Activated CD8-positive, alpha-beta memory T cell treated with anti-CD3 and anti-CD28 coated beads for 4 hours (primary cell): ENCODE measurements around the gene TBX20.

Experiments used
- DNase-seq, 2 donors: peaks; one replicate each; pipeline ENCODE4 v3.0.0-alpha.2; 2020; ENCODE audit warnings: low read depth in 2 of 2

Gene TBX20, protein sequence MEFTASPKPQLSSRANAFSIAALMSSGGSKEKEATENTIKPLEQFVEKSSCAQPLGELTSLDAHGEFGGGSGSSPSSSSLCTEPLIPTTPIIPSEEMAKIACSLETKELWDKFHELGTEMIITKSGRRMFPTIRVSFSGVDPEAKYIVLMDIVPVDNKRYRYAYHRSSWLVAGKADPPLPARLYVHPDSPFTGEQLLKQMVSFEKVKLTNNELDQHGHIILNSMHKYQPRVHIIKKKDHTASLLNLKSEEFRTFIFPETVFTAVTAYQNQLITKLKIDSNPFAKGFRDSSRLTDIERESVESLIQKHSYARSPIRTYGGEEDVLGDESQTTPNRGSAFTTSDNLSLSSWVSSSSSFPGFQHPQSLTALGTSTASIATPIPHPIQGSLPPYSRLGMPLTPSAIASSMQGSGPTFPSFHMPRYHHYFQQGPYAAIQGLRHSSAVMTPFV

GRCh38 chr7:35253710-35254495 lies at the start of gene TBX20:
TSS of gene TBX20 (minus strand) at chr7:35254100. CDS start at chr7:35253620, 480 bp downstream.
- no peak for DNase-seq

DNA sequence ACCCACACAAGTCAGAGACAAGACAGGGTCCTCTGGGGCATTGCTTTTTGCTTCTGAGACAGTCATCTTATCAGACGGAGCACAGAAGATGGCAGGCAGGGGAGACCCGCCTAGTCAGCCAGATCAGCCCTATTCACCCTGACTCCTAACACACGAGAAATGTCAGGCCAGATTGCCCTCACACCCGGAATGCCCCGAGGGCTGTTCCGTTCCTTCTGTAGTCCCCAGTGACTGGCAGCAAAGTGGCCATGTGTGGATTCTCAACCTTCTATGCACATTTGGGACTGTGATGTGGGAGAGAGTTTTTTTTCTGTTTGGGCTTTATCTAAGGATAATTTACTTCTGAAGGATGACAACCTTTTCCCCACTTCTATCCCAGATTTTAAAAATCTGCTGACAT lies 35.5 kb upstream of the TBX20 start:
- DNase-seq, result no peak

GRCh38 chr7:35286986-35287385 lies 33.1 kb upstream of the TBX20 start:
- no peak for DNase-seq

GRCh38 chr7:35286422-35286821 lies 32.5 kb upstream of the TBX20 start:
- no peak for DNase-seq

- DNase-seq, result no peak
Measured at GRCh38 chr7:35285799-35286198, 31.9 kb upstream of the TBX20 start.

- no peak for DNase-seq
Measured at GRCh38 chr7:35280902-35281301, 27.0 kb upstream of the TBX20 start.

DNA sequence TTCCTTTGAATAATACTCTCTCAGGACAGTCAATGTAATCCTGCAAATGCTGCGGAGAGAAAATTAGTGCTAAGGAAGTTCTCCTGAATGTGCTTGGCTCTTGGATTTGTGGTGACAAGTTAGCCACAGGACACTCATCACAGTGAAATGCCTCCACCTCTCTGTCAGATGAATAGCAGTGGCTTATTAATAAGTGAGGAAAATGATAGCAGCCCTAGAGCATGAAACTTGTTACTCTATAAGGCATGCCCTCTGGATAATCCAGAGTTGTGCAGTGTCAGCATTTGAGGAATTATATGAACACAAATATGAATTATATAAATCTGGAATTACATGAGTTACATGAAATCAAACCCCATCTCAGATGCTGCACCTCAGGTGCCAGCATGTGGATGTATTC lies 23.5 kb upstream of the TBX20 start:
- no peak for DNase-seq

- no peak for DNase-seq
Measured at GRCh38 chr7:35272246-35272645, 18.3 kb upstream of the TBX20 start.

DNA sequence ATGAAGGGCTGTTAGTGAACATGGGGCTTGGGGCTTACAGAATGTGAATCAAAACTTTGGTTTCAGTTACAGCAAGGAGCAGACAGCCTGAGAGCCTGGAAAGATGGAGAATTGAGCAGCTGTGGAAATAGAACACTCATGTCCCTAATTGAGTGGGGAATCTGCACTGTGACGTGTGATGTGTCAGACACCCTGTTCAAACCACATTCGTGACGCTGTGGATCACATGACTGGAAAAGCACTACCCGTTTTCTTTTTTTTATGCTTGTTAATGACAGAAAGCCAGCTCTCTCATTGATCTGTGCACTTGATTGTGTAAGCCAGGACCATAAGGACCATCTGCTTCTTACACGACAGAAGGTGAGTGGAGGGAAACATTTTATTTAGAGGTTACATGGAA lies 15.1 kb upstream of the TBX20 start:
- no peak for DNase-seq

GRCh38 chr7:35267411-35267810 lies 13.5 kb upstream of the TBX20 start:
- DNase-seq, result no peak

- no peak for DNase-seq
Measured at GRCh38 chr7:35263396-35263795, 9.5 kb upstream of the TBX20 start.

- DNase-seq, result no peak
Measured at GRCh38 chr7:35261476-35262285, 7.8 kb upstream of the TBX20 start.

DNA sequence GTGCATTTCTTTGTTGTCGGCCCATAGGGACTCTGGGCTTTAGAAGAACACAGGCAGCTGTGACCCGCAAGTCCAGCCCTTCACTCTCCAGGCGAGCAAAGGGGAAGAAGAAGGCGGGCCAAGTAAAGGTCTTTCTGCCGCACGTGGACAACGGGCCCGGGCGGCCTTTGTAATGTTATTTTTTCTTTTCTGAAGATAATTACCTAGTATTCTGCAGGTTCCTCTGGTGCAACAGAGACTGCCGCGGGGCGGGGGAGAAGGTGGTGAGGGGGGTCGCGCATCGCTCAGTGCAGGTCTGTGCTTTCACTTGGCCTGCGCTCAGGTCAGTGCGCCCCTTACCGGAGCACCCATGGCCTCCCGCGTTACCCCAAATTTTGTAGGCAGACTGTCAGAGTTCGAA lies 7.1 kb upstream of the TBX20 start:
- no peak for DNase-seq

- DNase-seq, result no peak
Measured at GRCh38 chr7:35260246-35260645, 6.3 kb upstream of the TBX20 start.

GRCh38 chr7:35259523-35259908 lies 5.6 kb upstream of the TBX20 start:
- no peak for DNase-seq

DNA sequence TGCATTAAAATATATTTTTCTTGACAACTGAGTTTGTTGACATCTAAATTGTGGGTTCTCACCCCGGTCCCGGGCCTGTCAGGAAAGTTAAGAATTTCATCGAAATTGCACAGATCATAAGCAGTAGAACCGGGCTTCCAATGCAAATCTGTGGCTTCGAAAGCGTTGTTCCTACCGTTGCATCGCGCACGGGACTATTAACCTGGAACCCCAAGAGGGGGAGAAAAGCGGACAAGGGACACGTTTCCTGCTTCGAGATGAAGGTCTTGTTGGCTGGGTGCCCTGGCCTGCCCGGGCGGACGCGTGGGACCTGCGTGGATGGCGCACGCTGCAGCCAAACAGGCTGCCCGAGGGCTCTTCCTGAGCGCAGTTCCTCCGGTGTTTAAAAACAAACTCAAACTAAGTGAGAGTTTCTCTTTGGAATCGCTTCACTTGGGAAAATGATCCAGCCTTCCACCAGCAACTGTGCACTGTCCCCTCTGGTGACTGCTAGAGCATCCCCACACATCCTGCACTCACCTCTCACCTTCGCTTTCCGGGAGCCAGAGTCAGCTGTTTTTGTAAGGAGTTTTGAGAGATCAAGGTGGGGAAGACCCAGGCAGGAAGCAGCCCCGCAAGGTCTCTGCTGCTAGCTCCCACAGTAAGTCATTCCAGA lies 5.1 kb upstream of the TBX20 start:
- DNase-seq, result no peak

DNA sequence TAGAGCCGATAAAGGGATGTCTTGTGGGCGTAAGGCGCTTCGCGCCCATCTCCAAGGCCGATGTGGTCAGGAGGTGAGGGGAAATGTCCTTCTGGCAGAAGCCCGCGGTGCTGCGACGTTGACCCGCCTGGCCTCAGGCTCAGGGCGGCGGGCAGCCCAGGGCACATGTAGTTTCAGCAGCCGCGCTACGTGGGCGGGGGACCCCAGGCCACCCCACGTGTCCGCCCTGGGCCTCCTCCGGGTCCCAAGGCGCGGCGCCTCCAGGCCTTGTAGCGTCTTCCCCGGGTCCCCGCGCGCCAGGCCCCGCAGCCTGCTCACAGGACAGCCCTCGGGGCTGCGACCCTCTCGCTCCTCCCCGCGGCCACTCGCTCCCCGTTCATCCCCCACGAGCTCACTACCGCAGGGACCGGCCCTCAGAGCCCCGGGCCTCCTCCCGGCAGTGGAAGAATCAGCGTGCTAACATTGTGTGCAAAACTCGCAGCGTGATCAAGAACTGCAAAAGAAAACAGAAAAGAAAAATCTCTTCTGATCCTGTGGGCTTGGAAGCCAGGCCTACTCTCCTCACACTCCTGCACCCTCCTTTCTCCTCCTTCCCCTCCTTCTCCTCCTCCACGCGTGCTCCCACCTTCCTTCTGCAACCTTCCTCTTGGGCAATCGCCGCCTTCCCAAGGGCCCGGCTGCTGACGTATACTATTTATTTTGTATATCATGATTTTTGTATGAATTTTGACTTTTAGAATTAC lies 4.4 kb upstream of the TBX20 start:
- DNase-seq, result no peak

DNA sequence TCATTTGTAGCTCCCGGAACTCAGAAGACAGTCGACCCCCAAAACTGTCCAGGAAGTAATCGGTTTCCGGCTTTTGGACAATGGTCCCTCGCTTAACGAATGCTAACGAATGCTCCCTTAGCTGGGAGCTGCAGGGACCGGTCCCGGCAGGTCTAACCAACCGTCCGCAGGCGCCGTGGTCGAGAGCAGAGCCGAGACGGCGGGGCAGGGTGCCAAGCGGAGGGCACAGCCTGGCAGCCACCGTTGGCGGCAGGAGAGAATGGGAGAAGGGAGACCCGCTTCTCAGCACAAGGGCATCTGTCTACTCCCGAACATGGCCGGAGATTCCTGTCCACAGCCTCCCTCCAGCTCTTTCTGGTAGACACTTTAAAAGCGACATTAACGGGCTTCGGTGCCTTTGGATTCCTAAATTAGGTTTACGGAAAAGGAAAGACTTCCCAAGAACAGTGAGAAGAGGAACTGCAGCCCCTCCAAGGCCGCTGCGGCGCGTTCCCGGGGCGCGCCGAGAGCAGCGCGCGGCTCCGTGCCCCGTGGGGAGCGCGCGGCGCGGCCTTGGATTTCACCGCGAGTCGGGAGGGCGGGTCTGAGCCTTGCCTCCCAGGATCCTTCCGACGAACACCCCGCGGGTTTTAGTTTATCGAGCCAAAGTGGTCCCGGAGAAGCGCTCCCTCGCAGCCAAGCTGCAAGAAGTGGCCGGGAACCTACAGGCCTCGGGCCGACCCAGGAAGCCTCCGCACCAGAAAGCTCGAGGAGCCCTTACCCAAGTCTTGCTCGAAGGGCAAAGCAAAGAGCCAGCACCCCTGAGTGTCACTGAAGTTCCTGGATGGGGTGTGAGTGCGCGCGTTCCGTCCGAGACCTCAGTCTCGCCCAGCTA lies 3.6 kb upstream of the TBX20 start:
- DNase-seq, result no peak

GRCh38 chr7:35256256-35257175 lies 2.6 kb upstream of the TBX20 start:
- DNase-seq, result no peak
